ENCODE measurements around the gene PDLIM1.
A peak's percentile ranks its signal among the peaks of the same experiment; 100 is the strongest.

The PDLIM1 gene

GRCh38 chr10:95314192-95314918, 23.6 kb upstream of the PDLIM1 start:
- no peak for DNase-seq

GRCh38 chr10:95312986-95313495, 22.2 kb upstream of the PDLIM1 start:
- no peak for DNase-seq

- no peak for DNase-seq
These were observed 21.5 kb upstream of the PDLIM1 start for GRCh38 chr10:95312257-95312656.

- DNase-seq, result no peak
These were observed 19.2 kb upstream of the PDLIM1 start for GRCh38 chr10:95309958-95310357.

- no peak for DNase-seq
These were observed 17.8 kb upstream of the PDLIM1 start for GRCh38 chr10:95308389-95309302.

- no peak for DNase-seq
These were observed 16.0 kb upstream of the PDLIM1 start for GRCh38 chr10:95306851-95307250.

- no peak for DNase-seq
These were observed 15.5 kb upstream of the PDLIM1 start for GRCh38 chr10:95306318-95306650.

GRCh38 chr10:95305606-95306317, 15.0 kb upstream of the PDLIM1 start:
- no peak for DNase-seq

- no peak for DNase-seq
These were observed 14.2 kb upstream of the PDLIM1 start for GRCh38 chr10:95304976-95305375.

GRCh38 chr10:95304463-95304862, 13.7 kb upstream of the PDLIM1 start:
- no peak for DNase-seq

- no peak for DNase-seq
These were observed 13.1 kb upstream of the PDLIM1 start for GRCh38 chr10:95303950-95304349.

GRCh38 chr10:95303535-95303934, 12.7 kb upstream of the PDLIM1 start:
- no peak for DNase-seq

GRCh38 chr10:95300022-95300539, 9.3 kb upstream of the PDLIM1 start:
- no peak for DNase-seq

GRCh38 chr10:95297402-95297801, 6.6 kb upstream of the PDLIM1 start:
- no peak for DNase-seq

GRCh38 chr10:95296764-95297163, 6.0 kb upstream of the PDLIM1 start:
- no peak for DNase-seq

GRCh38 chr10:95295031-95295755, 4.4 kb upstream of the PDLIM1 start:
- DNase-seq, result peak; percentile 64

GRCh38 chr10:95293631-95294030, 2.8 kb upstream of the PDLIM1 start:
- DNase-seq, result no peak

- no peak for DNase-seq
These were observed 699 bp upstream of the PDLIM1 start for GRCh38 chr10:95291365-95292039.

GRCh38 chr10:95289921-95290421, 832 bp downstream of the PDLIM1 start:
- no peak for DNase-seq

GRCh38 chr10:95289003-95289920, 1.5 kb downstream of the PDLIM1 start:
- DNase-seq, result no peak

- no peak for DNase-seq
These were observed 2.5 kb downstream of the PDLIM1 start for GRCh38 chr10:95288303-95288702.

All from NK-92 treated with Interleukin-12 subunit alpha and Interleukin-12 subunit beta, amount 100 ng/mL, for 24 hours (cell line).